GM23338 (cell line): ENCODE data around the gene CENPN. TPM values are rescaled to one million over a fixed set of nuclear protein-coding genes. Genes with fewer than 3 reads are reported as not detected.

Experiments
- ATAC-seq: fragments of 200-7000 bp; cut with Tn5 transposase; 3 replicates; pipeline ENCODE4 v1.9.1; 2020
- DNase-seq: peaks from one replicate; pipeline ENCODE4 v3.0.0-alpha.2; 2015; ENCODE audit warnings: low spot score
- H2AFZ ChIP-seq: fragments of 200-600 bp; sonication (generic); 2 replicates; pipeline ENCODE4 v1.8.0; 2016; ENCODE audit warnings: antibody characterized with exemption, mild to moderate bottlenecking, moderate library complexity
- H3F3A ChIP-seq: fragments of 200-600 bp; sonication (generic); replicated peaks from 2 replicates; pipeline ENCODE4 v1.8.0; 2017; ENCODE audit warnings: antibody characterized with exemption, mixed run types, low read depth
- H3K27ac ChIP-seq: fragments of 200-600 bp; sonication (generic); 2 replicates; pipeline ENCODE4 v1.6.1; 2016; ENCODE audit warnings: low read depth
- H3K27me3 ChIP-seq: fragments of 200-600 bp; sonication (generic); 2 replicates; pipeline ENCODE4 v1.8.0; 2016; ENCODE audit warnings: mild to moderate bottlenecking, mixed run types, moderate library complexity; ENCODE audit not compliant: insufficient read depth
- H3K36me3 ChIP-seq: fragments of 200-600 bp; sonication (generic); 2 replicates; pipeline ENCODE4 v1.8.0; 2016; ENCODE audit warnings: mild to moderate bottlenecking; ENCODE audit not compliant: insufficient read depth
- H3K4me1 ChIP-seq: fragments of 200-600 bp; sonication (generic); 2 replicates; pipeline ENCODE4 v1.8.0; 2016; ENCODE audit warnings: mild to moderate bottlenecking, moderate library complexity; ENCODE audit not compliant: insufficient read depth
- H3K4me2 ChIP-seq: fragments of 200-600 bp; sonication (generic); 2 replicates; pipeline ENCODE4 v1.7.1; 2017; ENCODE audit warnings: mixed run types
- H3K4me3 ChIP-seq: fragments of 200-600 bp; sonication (generic); 2 replicates; pipeline ENCODE4 v1.6.1; 2016; ENCODE audit warnings: mixed run types
- H3K79me2 ChIP-seq: fragments of 200-600 bp; sonication (generic); replicated peaks from 2 replicates; pipeline ENCODE4 v1.8.0; 2017; ENCODE audit warnings: mild to moderate bottlenecking; ENCODE audit not compliant: insufficient read depth
- H3K9me2 ChIP-seq: fragments of 200-600 bp; sonication (generic); 2 replicates; pipeline ENCODE4 v1.8.0; 2017; ENCODE audit not compliant: insufficient read depth
- H4K20me1 ChIP-seq: fragments of 200-600 bp; sonication (generic); replicated peaks from 2 replicates; pipeline ENCODE4 v1.8.0; 2017; ENCODE audit warnings: mild to moderate bottlenecking; ENCODE audit not compliant: insufficient read depth
- H3K27ac Mint-ChIP-seq: 2 replicates; pipeline ENCODE4 v1.8.0; 2020; ENCODE audit warnings: inconsistent platforms, mild to moderate bottlenecking, moderate library complexity, mixed read lengths
- H3K27me3 Mint-ChIP-seq: 3 replicates; pipeline ENCODE4 v1.8.0; 2022; ENCODE audit warnings: low read depth, mild to moderate bottlenecking, moderate library complexity, mixed read lengths, inconsistent platforms; ENCODE audit not compliant: insufficient read depth, poor library complexity
- H3K36me3 Mint-ChIP-seq: 3 replicates; pipeline ENCODE4 v1.8.0; 2021; ENCODE audit warnings: low read depth, mild to moderate bottlenecking, inconsistent platforms, moderate library complexity, mixed read lengths
- H3K4me1 Mint-ChIP-seq: 3 replicates; pipeline ENCODE4 v1.8.0; 2020; ENCODE audit warnings: mild to moderate bottlenecking, inconsistent platforms, mixed read lengths
- H3K4me3 Mint-ChIP-seq: 3 replicates; pipeline ENCODE4 v1.8.0; 2021; ENCODE audit warnings: moderate library complexity, mild to moderate bottlenecking, inconsistent platforms, mixed read lengths
- H3K9me3 Mint-ChIP-seq: 3 replicates; pipeline ENCODE4 v1.8.0; 2020; ENCODE audit warnings: moderate library complexity, mild to moderate bottlenecking, inconsistent platforms, mixed read lengths
- CREB1 ChIP-seq: fragments of 250-450 bp; sonication (Bioruptor Pico); IDR thresholded peaks from 2 replicates; pipeline ENCODE4 v1.5.0; 2020; ENCODE audit warnings: low read depth, mild to moderate bottlenecking, moderate library complexity
- EZH2 ChIP-seq: fragments of 200-600 bp; sonication (generic); IDR thresholded peaks from one replicate; pipeline ENCODE4 v1.8.0; 2017; ENCODE audit warnings: antibody characterized with exemption, mild to moderate bottlenecking, low read depth; ENCODE audit not compliant: unreplicated experiment
- EZH2phosphoT487 ChIP-seq: fragments of 200-600 bp; sonication (generic); IDR thresholded peaks from one replicate; pipeline ENCODE4 v1.8.1; 2018; ENCODE audit warnings: antibody characterized with exemption; ENCODE audit not compliant: unreplicated experiment
- JUNB ChIP-seq: IDR thresholded peaks from one replicate; pipeline ENCODE4 v1.6.1; 2016; ENCODE audit warnings: antibody characterized with exemption; ENCODE audit not compliant: unreplicated experiment
- NANOG ChIP-seq: IDR thresholded peaks from 2 replicates; pipeline ENCODE4 v1.6.1; 2016; ENCODE audit warnings: antibody characterized with exemption, borderline replicate concordance
- POLR2AphosphoS5 ChIP-seq: IDR thresholded peaks from 2 replicates; pipeline ENCODE4 v1.6.1; 2016; ENCODE audit warnings: antibody characterized with exemption, low read depth
- STAT1 ChIP-seq: IDR thresholded peaks from one replicate; pipeline ENCODE4 v1.6.1; 2016; ENCODE audit warnings: antibody characterized with exemption; ENCODE audit not compliant: unreplicated experiment
- ZNF114 ChIP-seq: fragments of 250-450 bp; sonication (Bioruptor Pico); IDR thresholded peaks from 2 replicates; pipeline ENCODE4 v1.5.0; 2020; ENCODE audit warnings: mild to moderate bottlenecking, moderate library complexity
- ZNF331 ChIP-seq: fragments of 250-450 bp; sonication (Bioruptor Pico); IDR thresholded peaks from 2 replicates; pipeline ENCODE4 v1.5.0; 2020; ENCODE audit warnings: low read depth, mild to moderate bottlenecking, moderate library complexity
- polyA plus RNA-seq: library from polyadenylated mRNA; unstranded; fragments of >200 nt; fragmentation: Nextera tagmentation; extraction: Ambion mirVana; gene quantifications from 2 replicates; pipeline ENCODE4 v1.2.1, GENCODE V29; 2016
- total RNA-seq: library from RNA; depleted of rRNA; stranded (reverse); fragments of >200 nt; shearing (Covaris generic); gene quantifications from 2 replicates; pipeline ENCODE4 v1.2.3, GENCODE V29; 2014
- TF ChIP-seq, protein P1 (sequence below): IDR thresholded peaks from one replicate; pipeline ENCODE4 v1.6.1; 2018; ENCODE audit warnings: antibody characterized with exemption; ENCODE audit not compliant: unreplicated experiment
- TF ChIP-seq, protein P2 (sequence below): IDR thresholded peaks from 2 replicates; pipeline ENCODE4 v1.6.1; 2016; ENCODE audit warnings: antibody characterized with exemption
- TF ChIP-seq, protein P3 (sequence below), 2 experiments: fragments of 200-600 bp in 1 of 2; sonication (generic) in 1 of 2; conservative IDR thresholded peaks; 2 replicates each; pipeline versions ENCODE4 v1.5.1 to v1.6.1; 2016 to 2017; ENCODE audit warnings: antibody characterized with exemption in 2 of 2, low read depth in 2 of 2, mild to moderate bottlenecking in 2 of 2, moderate library complexity in 1 of 2

CENPN gene
- total and polyA plus RNA-seq, 2 experiments from 2014 or later, result 43.6 to 80.8 TPM

DNA sequence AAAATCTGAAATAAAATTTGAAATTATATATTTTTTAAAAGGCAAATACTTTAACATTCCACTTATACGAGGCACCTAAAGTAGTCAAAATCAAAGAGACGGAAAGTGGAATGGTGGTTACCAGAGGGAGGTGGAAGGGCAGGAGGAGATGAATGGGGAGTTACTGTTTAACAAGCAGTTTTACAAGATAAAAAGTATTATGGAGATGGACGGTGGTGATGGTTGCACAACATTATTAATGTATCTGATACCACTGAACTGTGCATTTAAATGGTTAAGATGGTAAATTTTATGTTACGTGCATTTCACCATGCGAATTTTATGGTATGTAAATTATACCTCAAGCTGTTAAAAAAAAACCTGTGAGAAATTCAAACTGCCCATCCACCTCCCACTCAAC, 5.7 kb upstream of the CENPN start:
- peaks cover 17% of the 10 kb centered on the region for H3K4me1 Mint-ChIP-seq
- Histone ChIP-seq H3K36me3 (no peaks in the 10 kb centered on the region), H3K4me1 (peaks cover 7% of the 10 kb centered on the region), H3F3A (no peaks in the 10 kb centered on the region), H3K4me3 (no peak overlapping the region), H2AFZ (no peak overlapping the region), H4K20me1 (peaks cover 36% of the 10 kb centered on the region), H3K27me3 (no peaks in the 10 kb centered on the region), H3K27ac (no peak overlapping the region), H3K79me2 (peaks cover 99% of the 10 kb centered on the region), H3K9me2 (no peaks in the 10 kb centered on the region), H3K4me2 (no peak overlapping the region)
- no peaks in the 10 kb centered on the region for H3K36me3 Mint-ChIP-seq
- DNase-seq, result no peak
- no peak overlapping the region for H3K4me3 Mint-ChIP-seq
- TF ChIP-seq, protein P1, sequence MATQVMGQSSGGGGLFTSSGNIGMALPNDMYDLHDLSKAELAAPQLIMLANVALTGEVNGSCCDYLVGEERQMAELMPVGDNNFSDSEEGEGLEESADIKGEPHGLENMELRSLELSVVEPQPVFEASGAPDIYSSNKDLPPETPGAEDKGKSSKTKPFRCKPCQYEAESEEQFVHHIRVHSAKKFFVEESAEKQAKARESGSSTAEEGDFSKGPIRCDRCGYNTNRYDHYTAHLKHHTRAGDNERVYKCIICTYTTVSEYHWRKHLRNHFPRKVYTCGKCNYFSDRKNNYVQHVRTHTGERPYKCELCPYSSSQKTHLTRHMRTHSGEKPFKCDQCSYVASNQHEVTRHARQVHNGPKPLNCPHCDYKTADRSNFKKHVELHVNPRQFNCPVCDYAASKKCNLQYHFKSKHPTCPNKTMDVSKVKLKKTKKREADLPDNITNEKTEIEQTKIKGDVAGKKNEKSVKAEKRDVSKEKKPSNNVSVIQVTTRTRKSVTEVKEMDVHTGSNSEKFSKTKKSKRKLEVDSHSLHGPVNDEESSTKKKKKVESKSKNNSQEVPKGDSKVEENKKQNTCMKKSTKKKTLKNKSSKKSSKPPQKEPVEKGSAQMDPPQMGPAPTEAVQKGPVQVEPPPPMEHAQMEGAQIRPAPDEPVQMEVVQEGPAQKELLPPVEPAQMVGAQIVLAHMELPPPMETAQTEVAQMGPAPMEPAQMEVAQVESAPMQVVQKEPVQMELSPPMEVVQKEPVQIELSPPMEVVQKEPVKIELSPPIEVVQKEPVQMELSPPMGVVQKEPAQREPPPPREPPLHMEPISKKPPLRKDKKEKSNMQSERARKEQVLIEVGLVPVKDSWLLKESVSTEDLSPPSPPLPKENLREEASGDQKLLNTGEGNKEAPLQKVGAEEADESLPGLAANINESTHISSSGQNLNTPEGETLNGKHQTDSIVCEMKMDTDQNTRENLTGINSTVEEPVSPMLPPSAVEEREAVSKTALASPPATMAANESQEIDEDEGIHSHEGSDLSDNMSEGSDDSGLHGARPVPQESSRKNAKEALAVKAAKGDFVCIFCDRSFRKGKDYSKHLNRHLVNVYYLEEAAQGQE, result no peak
- TF ChIP-seq EZH2 (no peak), ZNF114 (CRISPR knock-in tag) (no peak), NANOG (no peak)
- TF ChIP-seq, protein P2, sequence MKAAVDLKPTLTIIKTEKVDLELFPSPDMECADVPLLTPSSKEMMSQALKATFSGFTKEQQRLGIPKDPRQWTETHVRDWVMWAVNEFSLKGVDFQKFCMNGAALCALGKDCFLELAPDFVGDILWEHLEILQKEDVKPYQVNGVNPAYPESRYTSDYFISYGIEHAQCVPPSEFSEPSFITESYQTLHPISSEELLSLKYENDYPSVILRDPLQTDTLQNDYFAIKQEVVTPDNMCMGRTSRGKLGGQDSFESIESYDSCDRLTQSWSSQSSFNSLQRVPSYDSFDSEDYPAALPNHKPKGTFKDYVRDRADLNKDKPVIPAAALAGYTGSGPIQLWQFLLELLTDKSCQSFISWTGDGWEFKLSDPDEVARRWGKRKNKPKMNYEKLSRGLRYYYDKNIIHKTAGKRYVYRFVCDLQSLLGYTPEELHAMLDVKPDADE, result no peak
- TF ChIP-seq, protein P3, sequence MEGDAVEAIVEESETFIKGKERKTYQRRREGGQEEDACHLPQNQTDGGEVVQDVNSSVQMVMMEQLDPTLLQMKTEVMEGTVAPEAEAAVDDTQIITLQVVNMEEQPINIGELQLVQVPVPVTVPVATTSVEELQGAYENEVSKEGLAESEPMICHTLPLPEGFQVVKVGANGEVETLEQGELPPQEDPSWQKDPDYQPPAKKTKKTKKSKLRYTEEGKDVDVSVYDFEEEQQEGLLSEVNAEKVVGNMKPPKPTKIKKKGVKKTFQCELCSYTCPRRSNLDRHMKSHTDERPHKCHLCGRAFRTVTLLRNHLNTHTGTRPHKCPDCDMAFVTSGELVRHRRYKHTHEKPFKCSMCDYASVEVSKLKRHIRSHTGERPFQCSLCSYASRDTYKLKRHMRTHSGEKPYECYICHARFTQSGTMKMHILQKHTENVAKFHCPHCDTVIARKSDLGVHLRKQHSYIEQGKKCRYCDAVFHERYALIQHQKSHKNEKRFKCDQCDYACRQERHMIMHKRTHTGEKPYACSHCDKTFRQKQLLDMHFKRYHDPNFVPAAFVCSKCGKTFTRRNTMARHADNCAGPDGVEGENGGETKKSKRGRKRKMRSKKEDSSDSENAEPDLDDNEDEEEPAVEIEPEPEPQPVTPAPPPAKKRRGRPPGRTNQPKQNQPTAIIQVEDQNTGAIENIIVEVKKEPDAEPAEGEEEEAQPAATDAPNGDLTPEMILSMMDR (conservative IDR thresholded peaks at IDR 0.05; ENCODE audit: low read depth in 2 of 2), result no peak
- H3K27me3 Mint-ChIP-seq, result peaks cover 2% of the 10 kb centered on the region
- no peaks in the 10 kb centered on the region for H3K9me3 Mint-ChIP-seq
- no peak for ATAC-seq
- no peak overlapping the region for H3K27ac Mint-ChIP-seq

DNA sequence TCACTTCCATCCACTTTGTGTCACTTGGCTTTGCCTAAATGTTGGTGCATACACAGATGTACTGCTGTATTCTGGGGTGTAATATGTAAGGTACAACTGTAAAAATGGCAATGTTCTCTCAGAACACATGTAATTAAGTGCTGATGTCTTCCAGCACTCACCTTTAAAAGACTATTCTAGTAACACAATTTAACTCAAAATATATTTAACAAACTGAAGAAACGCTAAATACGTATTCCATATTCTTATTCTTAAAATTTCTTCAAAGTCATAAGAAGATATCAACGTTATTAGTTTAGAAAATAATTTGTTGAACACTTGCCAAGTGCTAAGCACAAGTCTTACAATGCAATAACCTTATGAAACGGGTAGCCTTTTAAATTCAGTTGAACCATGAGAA, 4.0 kb upstream of the CENPN start:
- TF ChIP-seq, protein P1, result no peak
- TF ChIP-seq EZH2phosphoT487 (no peak), POLR2AphosphoS5 (no peak), JUNB (no peak), CREB1 (CRISPR knock-in tag) (no peak), STAT1 (no peak), ZNF114 (CRISPR knock-in tag) (no peak), ZNF331 (CRISPR knock-in tag) (no peak)
- TF ChIP-seq, protein P3 (conservative IDR thresholded peaks at IDR 0.05; ENCODE audit: low read depth in 2 of 2), result no peak
- H3K4me1 ChIP-seq, result peaks cover 7% of the 10 kb centered on the region
- H3K36me3 Mint-ChIP-seq, result peaks cover 3% of the 10 kb centered on the region; the same call in 1 of the 3 replicates
- peaks cover 26% of the 10 kb centered on the region for H4K20me1 ChIP-seq
- no peak overlapping the region for H3K27ac Mint-ChIP-seq
- no peaks in the 10 kb centered on the region for H3K36me3 ChIP-seq
- DNase-seq (no peak), ATAC-seq (no peak)
- H3K27ac ChIP-seq, result no peak overlapping the region
- H3K9me2 ChIP-seq, result no peaks in the 10 kb centered on the region
- H3K27me3 ChIP-seq, result no peaks in the 10 kb centered on the region
- no peak overlapping the region for H2AFZ ChIP-seq
- no peak overlapping the region for H3K4me3 Mint-ChIP-seq
- peaks cover 17% of the 10 kb centered on the region for H3K4me1 Mint-ChIP-seq
- no peak overlapping the region for H3K4me3 ChIP-seq
- peaks cover 9% of the 10 kb centered on the region for H3K27me3 Mint-ChIP-seq
- no peaks in the 10 kb centered on the region for H3F3A ChIP-seq
- no peak overlapping the region for H3K4me2 ChIP-seq
- no peaks in the 10 kb centered on the region for H3K9me3 Mint-ChIP-seq
- H3K79me2 ChIP-seq, result peaks cover 88% of the 10 kb centered on the region
